ENCODE results near the gene RFX3.

RFX3 gene

GRCh38 chr9:3241290-3241689 is 284.5 kb downstream of the RFX3 start:
- no peak overlapping the region for H3K4me3 ChIP-seq (ENCODE audit: low read depth, low read length)
- no peak for TF ChIP-seq CTCF (IDR thresholded peaks at IDR 0.05; ENCODE audit: borderline replicate concordance, insufficient read depth, low read depth, low read length)

- H3K4me3 ChIP-seq (ENCODE audit: low read depth, low read length) = no peak overlapping the region
- peak; percentile 87 for TF ChIP-seq CTCF (IDR thresholded peaks at IDR 0.05; ENCODE audit: borderline replicate concordance, insufficient read depth, low read depth, low read length)
Observed at GRCh38 chr9:3240656-3241268, 285.0 kb downstream of the RFX3 start.

DNA sequence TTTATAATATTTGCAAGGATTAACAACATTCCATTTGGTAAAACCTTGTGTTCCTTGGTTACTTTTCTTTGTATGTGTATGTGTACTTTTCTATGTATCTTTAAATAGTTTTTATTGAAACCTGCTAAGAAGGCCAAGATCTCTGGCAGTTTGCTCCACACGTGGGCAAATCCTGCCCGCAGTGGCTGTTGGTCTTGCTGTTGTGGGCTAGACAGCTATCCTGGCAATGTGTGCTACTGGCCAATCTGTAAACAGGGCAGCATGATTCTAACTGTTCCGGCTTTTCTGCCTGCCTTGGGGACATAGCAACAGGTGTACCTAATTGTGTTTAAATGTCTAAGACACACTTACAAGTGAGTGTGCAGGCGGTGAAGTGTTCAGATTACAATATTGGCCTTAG is 286.6 kb downstream of the RFX3 start:
- no peak overlapping the region for H3K4me3 ChIP-seq (ENCODE audit: low read depth, low read length)
- TF ChIP-seq CTCF (IDR thresholded peaks at IDR 0.05; ENCODE audit: borderline replicate concordance, insufficient read depth, low read depth, low read length) = no peak

DNA sequence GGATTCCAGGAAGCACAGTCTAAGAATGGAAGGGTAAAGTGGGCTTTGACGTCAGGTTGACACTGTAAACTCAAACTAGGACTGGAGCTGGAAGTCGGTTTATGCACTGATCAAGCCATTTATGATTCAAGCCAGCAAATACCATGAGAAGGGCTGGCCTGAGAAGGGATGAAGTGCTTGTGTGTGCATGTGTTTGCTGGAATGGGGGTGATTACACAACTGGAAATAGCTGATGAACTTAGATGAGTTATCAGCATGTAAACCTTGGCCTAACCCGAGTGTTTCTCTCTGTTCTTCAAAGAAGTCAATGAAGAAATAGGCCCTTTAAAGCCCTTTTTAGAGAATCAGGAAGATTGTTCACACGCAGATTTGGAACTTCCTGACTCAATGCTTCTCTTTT is 287.6 kb downstream of the RFX3 start:
- TF ChIP-seq CTCF (IDR thresholded peaks at IDR 0.05; ENCODE audit: borderline replicate concordance, insufficient read depth, low read depth, low read length) = no peak
- no peak overlapping the region for H3K4me3 ChIP-seq (ENCODE audit: low read depth, low read length)

DNA sequence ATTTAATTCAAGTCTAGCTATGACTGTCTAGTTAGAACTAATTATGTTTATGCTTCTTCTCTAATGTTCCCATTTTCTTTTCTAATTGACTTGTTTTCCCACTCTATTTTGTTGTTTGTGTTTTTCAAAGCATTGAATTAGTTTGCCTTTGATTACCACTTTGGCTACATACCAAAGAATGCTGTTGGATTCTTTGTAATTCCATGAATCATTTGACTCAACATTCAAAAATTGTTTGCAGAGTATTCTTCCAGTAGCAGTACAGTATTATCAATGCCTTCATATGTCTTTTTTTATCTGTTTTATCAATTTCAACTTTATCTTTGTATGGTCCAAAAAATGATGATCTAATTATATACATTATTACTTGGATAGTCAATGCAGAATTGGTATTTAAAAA is 288.7 kb downstream of the RFX3 start:
- H3K4me3 ChIP-seq (ENCODE audit: low read depth, low read length) = no peak overlapping the region
- no peak for TF ChIP-seq CTCF (IDR thresholded peaks at IDR 0.05; ENCODE audit: borderline replicate concordance, insufficient read depth, low read depth, low read length)

DNA sequence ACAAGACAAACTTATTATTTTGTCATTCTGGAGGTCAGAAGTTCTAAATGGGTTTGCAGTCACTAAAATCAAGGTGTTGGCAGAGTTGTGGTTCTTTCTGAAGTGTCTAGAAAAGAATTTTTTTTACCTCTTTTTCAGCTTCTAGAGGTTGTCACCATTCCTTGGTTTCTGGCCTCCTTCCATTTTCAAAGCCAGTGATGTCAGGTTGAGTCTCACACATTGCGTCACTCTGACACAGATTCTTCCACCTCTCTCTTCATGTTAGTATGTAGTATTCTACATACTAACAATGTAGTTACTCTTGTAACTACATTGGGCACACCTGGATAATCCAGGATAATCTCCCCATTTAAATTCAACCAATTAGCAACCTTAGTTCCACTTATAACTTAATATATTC is 290.3 kb downstream of the RFX3 start:
- H3K4me3 ChIP-seq (ENCODE audit: low read depth, low read length) = no peak overlapping the region
- no peak for TF ChIP-seq CTCF (IDR thresholded peaks at IDR 0.05; ENCODE audit: borderline replicate concordance, insufficient read depth, low read depth, low read length)

- H3K4me3 ChIP-seq (ENCODE audit: low read depth, low read length) = no peak overlapping the region
- TF ChIP-seq CTCF (IDR thresholded peaks at IDR 0.05; ENCODE audit: borderline replicate concordance, insufficient read depth, low read depth, low read length) = no peak
Observed at GRCh38 chr9:3224931-3225330, 300.9 kb downstream of the RFX3 start.

All from GM12875 (cell line).